WTC11 (cell line): ENCODE results near the gene SECTM1. TPM values are rescaled to one million over a fixed set of nuclear protein-coding genes. Genes with fewer than 3 reads are reported as not detected.
"Not testable (repeated sequence)": the region's sequence is repeated elsewhere in the genome, so short reads cannot be mapped to it uniquely, and the experiment has no call there.

Experiments used
- ATAC-seq: fragments of 200-7000 bp; cut with Tn5 transposase; 2 replicates; pipeline ENCODE4 v1.10.0; 2021; ENCODE audit warnings: mild to moderate bottlenecking, moderate library complexity
- CTCF ChIA-PET: fragments of 300-600 bp; sonication (Branson Sonifier 250); formaldehyde crosslinking; loops from one replicate; lab custom pipeline; 2021; ENCODE audit warnings: antibody characterized with exemption; lab: Charles Lee
- POLR2A ChIA-PET: fragments of 350-600 bp; sonication (Branson Sonifier 250); formaldehyde crosslinking; loops from one replicate; lab custom pipeline; 2021; ENCODE audit warnings: antibody characterized with exemption; lab: Charles Lee
- DNase-seq: peaks from one replicate; pipeline ENCODE4 v3.0.0; 2021; ENCODE audit warnings: low spot score
- H3K27ac Mint-ChIP-seq: 2 replicates; pipeline ENCODE4 v1.8.0; 2021; ENCODE audit warnings: mixed read lengths
- H3K27me3 Mint-ChIP-seq: 2 replicates; pipeline ENCODE4 v1.8.0; 2021; ENCODE audit warnings: low read depth, mild to moderate bottlenecking, moderate library complexity, mixed read lengths
- H3K36me3 Mint-ChIP-seq: 2 replicates; pipeline ENCODE4 v1.8.0; 2021; ENCODE audit warnings: mixed read lengths
- H3K4me1 Mint-ChIP-seq: 2 replicates; pipeline ENCODE4 v1.8.0; 2022; ENCODE audit warnings: mixed read lengths
- H3K4me3 Mint-ChIP-seq: 2 replicates; pipeline ENCODE4 v1.8.0; 2021; ENCODE audit warnings: mild to moderate bottlenecking, moderate library complexity, mixed read lengths
- H3K9me3 Mint-ChIP-seq: 2 replicates; pipeline ENCODE4 v1.8.0; 2021; ENCODE audit warnings: mixed read lengths
- CREM ChIP-seq: sonication (generic); formaldehyde crosslinking; IDR thresholded peaks from 2 replicates; pipeline ENCODE4 v1.8.1; 2022; ENCODE audit warnings: mild to moderate bottlenecking, missing genetic modification reagents, moderate library complexity
- E2F5 ChIP-seq: sonication (generic); formaldehyde crosslinking; IDR thresholded peaks from 2 replicates; pipeline ENCODE4 v1.8.1; 2022; ENCODE audit warnings: mild to moderate bottlenecking, moderate library complexity, missing genetic modification reagents
- ELF4 ChIP-seq: sonication (generic); formaldehyde crosslinking; IDR thresholded peaks from 2 replicates; pipeline ENCODE4 v1.8.1; 2022; ENCODE audit warnings: low read depth, mild to moderate bottlenecking, moderate library complexity, missing genetic modification reagents
- ESRRA ChIP-seq: sonication (generic); formaldehyde crosslinking; IDR thresholded peaks from 2 replicates; pipeline ENCODE4 v1.8.1; 2022; ENCODE audit warnings: mild to moderate bottlenecking, missing genetic modification reagents, borderline replicate concordance
- GTF2I ChIP-seq: fragments of 250-450 bp; sonication (Bioruptor Pico); conservative IDR thresholded peaks from 2 replicates; pipeline ENCODE4 v1.4.0; 2021; ENCODE audit warnings: mild to moderate bottlenecking
- HMGA2 ChIP-seq: fragments of 250-450 bp; sonication (Bioruptor Pico); IDR thresholded peaks from 2 replicates; pipeline ENCODE4 v1.4.0; 2021; ENCODE audit warnings: mild to moderate bottlenecking, moderate library complexity
- JAZF1 ChIP-seq: fragments of 250-450 bp; sonication (Bioruptor Pico); IDR thresholded peaks from 2 replicates; pipeline ENCODE4 v1.9.0; 2021; ENCODE audit warnings: moderate library complexity, mild to moderate bottlenecking, inconsistent platforms
- NR1H2 ChIP-seq: sonication (generic); formaldehyde crosslinking; IDR thresholded peaks from 2 replicates; pipeline ENCODE4 v1.9.0; 2021; ENCODE audit warnings: mild to moderate bottlenecking, moderate library complexity, missing genetic modification reagents
- OVOL2 ChIP-seq: fragments of 250-450 bp; sonication (Bioruptor Pico); IDR thresholded peaks from 2 replicates; pipeline ENCODE4 v1.9.0; 2021; ENCODE audit warnings: mild to moderate bottlenecking, borderline replicate concordance
- TEAD4 ChIP-seq: sonication (generic); formaldehyde crosslinking; IDR thresholded peaks from 2 replicates; pipeline ENCODE4 v1.8.0; 2022; ENCODE audit warnings: mild to moderate bottlenecking, missing genetic modification reagents
- ZMAT4 ChIP-seq: fragments of 250-450 bp; sonication (Bioruptor Pico); IDR thresholded peaks from 2 replicates; pipeline ENCODE4 v1.9.0; 2021; ENCODE audit warnings: mild to moderate bottlenecking
- ZNF232 ChIP-seq: sonication (generic); formaldehyde crosslinking; IDR thresholded peaks from 2 replicates; pipeline ENCODE4 v1.8.0; 2022; ENCODE audit warnings: mild to moderate bottlenecking, missing genetic modification reagents
- ZNF512 ChIP-seq: sonication (generic); formaldehyde crosslinking; IDR thresholded peaks from 2 replicates; pipeline ENCODE4 v1.8.1; 2022; ENCODE audit warnings: missing genetic modification reagents, borderline replicate concordance
- ZNF671 ChIP-seq: fragments of 250-450 bp; sonication (Bioruptor Pico); IDR thresholded peaks from 2 replicates; pipeline ENCODE4 v1.8.0; 2021; ENCODE audit warnings: mild to moderate bottlenecking
- ZSCAN18 ChIP-seq: fragments of 250-450 bp; sonication (Bioruptor Pico); IDR thresholded peaks from 2 replicates; pipeline ENCODE4 v2.1.2; 2022; ENCODE audit warnings: mild to moderate bottlenecking, moderate library complexity
- total RNA-seq: library from RNA; stranded (reverse); gene quantifications from 3 replicates; pipeline ENCODE4 v1.2.3, GENCODE V29; 2021

SECTM1 gene
- total RNA-seq, 1 experiment from 2014 or later: 0.22 TPM

- no peak for TF ChIP-seq E2F5 (CRISPR knock-in tag)
These were observed 33.2 kb upstream of the SECTM1 start (continued) for GRCh38 chr17:82366749-82367148.

GRCh38 chr17:82365606-82366295, 32.2 kb upstream of the SECTM1 start:
- peaks cover 5% of the 10 kb centered on the region for H3K9me3 Mint-ChIP-seq
- H3K27ac Mint-ChIP-seq: no peak overlapping the region
- no peak for ATAC-seq
- no peak for DNase-seq
- ChIA-PET CTCF (interaction anchor here (0.7 to 1.1 kb wide), 2 partner anchors 14 to 59 kb away, joined by 3 read pairs; no protein-coding TSS in a partner anchor), POLR2A (no interaction called here)
- TF ChIP-seq TEAD4 (no peak), HMGA2 (CRISPR knock-in tag) (no peak), JAZF1 (CRISPR knock-in tag) (no peak), OVOL2 (CRISPR knock-in tag) (no peak), NR1H2 (CRISPR knock-in tag) (no peak), GTF2I (CRISPR knock-in tag) (no peak), ELF4 (no peak), ZSCAN18 (CRISPR knock-in tag) (no peak), ZNF671 (CRISPR knock-in tag) (no peak), ZMAT4 (CRISPR knock-in tag) (no peak)
- peaks cover 5% of the 10 kb centered on the region for H3K4me1 Mint-ChIP-seq
- H3K4me3 Mint-ChIP-seq: no peak overlapping the region
- peaks cover 36% of the 10 kb centered on the region for H3K27me3 Mint-ChIP-seq
- H3K36me3 Mint-ChIP-seq: no peaks in the 10 kb centered on the region

GRCh38 chr17:82361885-82362633, 28.5 kb upstream of the SECTM1 start:
- H3K4me1 Mint-ChIP-seq: peaks cover 5% of the 10 kb centered on the region
- ChIA-PET CTCF (interaction anchor here (1.1 to 1.5 kb wide), 3 partner anchors 9 to 62 kb away, joined by 3 to 4 read pairs (median 4); partner anchors contain the start of gene UTS2R), POLR2A (no interaction called here)
- no peak for ATAC-seq
- DNase-seq: no peak
- no peak overlapping the region; the same call in 1 of the 2 replicates for H3K27ac Mint-ChIP-seq
- no peaks in the 10 kb centered on the region for H3K36me3 Mint-ChIP-seq
- H3K27me3 Mint-ChIP-seq: peaks cover 21% of the 10 kb centered on the region
- TF ChIP-seq ZNF232 (CRISPR knock-in tag) (no peak), ESRRA (no peak), ZNF512 (no peak), CREM (CRISPR knock-in tag) (no peak)
- no peaks in the 10 kb centered on the region for H3K9me3 Mint-ChIP-seq
- no peak overlapping the region for H3K4me3 Mint-ChIP-seq

- ATAC-seq, H3K9me3 Mint-ChIP-seq, POLR2A ChIA-PET, CTCF ChIA-PET, H3K4me3 Mint-ChIP-seq, DNase-seq, H3K4me1 Mint-ChIP-seq, H3K36me3 Mint-ChIP-seq, H3K27ac Mint-ChIP-seq: not testable (repeated sequence)
- H3K27me3 Mint-ChIP-seq: peaks cover 17% of the 10 kb centered on the region
These were observed 26.0 kb upstream of the SECTM1 start for GRCh38 chr17:82359451-82360074.
